Measurements from ENCODE around the gene AFAP1L2. TPM values are rescaled to one million over a fixed set of nuclear protein-coding genes. Genes with fewer than 3 reads are reported as not detected.

AFAP1L2 gene
- polyA plus RNA-seq, 1 experiment, result 0.07 TPM

GRCh38 chr10:114427124-114427852 lies 23.0 kb upstream of the AFAP1L2 start:
- DNase-seq (ENCODE audit: low read depth, low spot score), result no peak
- CTCF ChIA-PET, result interaction anchor here (2.1 kb wide), 1 partner anchor 123 kb away, joined by 8 read pairs; no protein-coding TSS in a partner anchor
- H3K27ac ChIP-seq (ENCODE audit: low read depth, low read length), result no peak overlapping the region
- TF ChIP-seq, protein P1, sequence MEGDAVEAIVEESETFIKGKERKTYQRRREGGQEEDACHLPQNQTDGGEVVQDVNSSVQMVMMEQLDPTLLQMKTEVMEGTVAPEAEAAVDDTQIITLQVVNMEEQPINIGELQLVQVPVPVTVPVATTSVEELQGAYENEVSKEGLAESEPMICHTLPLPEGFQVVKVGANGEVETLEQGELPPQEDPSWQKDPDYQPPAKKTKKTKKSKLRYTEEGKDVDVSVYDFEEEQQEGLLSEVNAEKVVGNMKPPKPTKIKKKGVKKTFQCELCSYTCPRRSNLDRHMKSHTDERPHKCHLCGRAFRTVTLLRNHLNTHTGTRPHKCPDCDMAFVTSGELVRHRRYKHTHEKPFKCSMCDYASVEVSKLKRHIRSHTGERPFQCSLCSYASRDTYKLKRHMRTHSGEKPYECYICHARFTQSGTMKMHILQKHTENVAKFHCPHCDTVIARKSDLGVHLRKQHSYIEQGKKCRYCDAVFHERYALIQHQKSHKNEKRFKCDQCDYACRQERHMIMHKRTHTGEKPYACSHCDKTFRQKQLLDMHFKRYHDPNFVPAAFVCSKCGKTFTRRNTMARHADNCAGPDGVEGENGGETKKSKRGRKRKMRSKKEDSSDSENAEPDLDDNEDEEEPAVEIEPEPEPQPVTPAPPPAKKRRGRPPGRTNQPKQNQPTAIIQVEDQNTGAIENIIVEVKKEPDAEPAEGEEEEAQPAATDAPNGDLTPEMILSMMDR (IDR thresholded peaks at IDR 0.05; ENCODE audit: low read depth, low read length), result no peak
- peaks cover 7% of the 10 kb centered on the region for H3K27me3 ChIP-seq (ENCODE audit: control insufficient read depth, insufficient read depth, low read length)
- POLR2A ChIA-PET, result no interaction called here
- no peaks in the 10 kb centered on the region for H3K9me3 ChIP-seq (ENCODE audit: control insufficient read depth, insufficient read depth, low read length)
- H3K4me3 ChIP-seq (ENCODE audit: low read depth, low read length), result no peak overlapping the region

GRCh38 chr10:114426476-114426875 lies 22.2 kb upstream of the AFAP1L2 start:
- TF ChIP-seq, protein P1 (IDR thresholded peaks at IDR 0.05; ENCODE audit: low read depth, low read length), result no peak
- H3K9me3 ChIP-seq (ENCODE audit: control insufficient read depth, insufficient read depth, low read length), result no peaks in the 10 kb centered on the region
- H3K27ac ChIP-seq (ENCODE audit: low read depth, low read length), result no peak overlapping the region
- H3K4me3 ChIP-seq (ENCODE audit: low read depth, low read length), result no peak overlapping the region
- DNase-seq (ENCODE audit: low read depth, low spot score), result no peak
- POLR2A ChIA-PET, result no interaction called here
- CTCF ChIA-PET, result interaction anchor here (2.1 kb wide), 1 partner anchor 122 kb away, joined by 8 read pairs; no protein-coding TSS in a partner anchor
- H3K27me3 ChIP-seq (ENCODE audit: control insufficient read depth, insufficient read depth, low read length), result peaks cover 9% of the 10 kb centered on the region

- Histone ChIP-seq H3K27ac (ENCODE audit: low read depth, low read length) (no peak overlapping the region), H3K27me3 (ENCODE audit: control insufficient read depth, insufficient read depth, low read length) (peaks cover 4% of the 10 kb centered on the region), H3K4me3 (ENCODE audit: low read depth, low read length) (no peak overlapping the region), H3K9me3 (ENCODE audit: control insufficient read depth, insufficient read depth, low read length) (no peaks in the 10 kb centered on the region)
- TF ChIP-seq, protein P1 (IDR thresholded peaks at IDR 0.05; ENCODE audit: low read depth, low read length), result no peak
- DNase-seq (ENCODE audit: low read depth, low spot score), result no peak
- ChIA-PET CTCF (no interaction called here), POLR2A (no interaction called here)
Measured at GRCh38 chr10:114420811-114421485, 16.6 kb upstream of the AFAP1L2 start.

DNA sequence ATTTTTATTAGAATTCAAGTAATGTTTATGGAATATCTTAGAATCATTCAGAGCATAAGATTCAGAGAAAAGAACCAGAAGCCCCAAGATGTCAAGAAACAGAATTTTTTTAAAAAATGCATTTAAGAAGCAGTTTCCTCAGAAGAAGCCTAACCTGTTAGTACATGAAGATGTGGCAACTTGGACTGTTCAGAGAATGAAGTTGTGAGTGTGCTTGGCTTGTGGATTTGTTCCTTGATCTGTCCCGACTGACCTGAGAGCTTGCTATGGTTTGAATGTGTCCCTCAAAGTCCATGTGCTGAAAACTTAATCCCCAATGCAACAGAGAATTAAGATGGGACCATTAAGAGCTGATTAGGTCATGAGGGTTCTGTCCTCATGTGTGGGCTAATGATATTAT lies 13.8 kb upstream of the AFAP1L2 start:
- H3K4me3 ChIP-seq (ENCODE audit: low read depth, low read length), result no peak overlapping the region
- POLR2A ChIA-PET, result no interaction called here
- no peak for DNase-seq (ENCODE audit: low read depth, low spot score)
- no peaks in the 10 kb centered on the region for H3K9me3 ChIP-seq (ENCODE audit: control insufficient read depth, insufficient read depth, low read length)
- TF ChIP-seq, protein P1 (IDR thresholded peaks at IDR 0.05; ENCODE audit: low read depth, low read length), result no peak
- CTCF ChIA-PET, result no interaction called here
- peaks cover 4% of the 10 kb centered on the region for H3K27me3 ChIP-seq (ENCODE audit: control insufficient read depth, insufficient read depth, low read length)
- H3K27ac ChIP-seq (ENCODE audit: low read depth, low read length), result no peak overlapping the region

Data from AG04450 (cell line).